Upper lobe of left lung (tissue), 4 donors: ENCODE results near the gene ADCY3.

ENCODE experiments used
- CTCF ChIP-seq, 6 experiments: fragments of 450-650 bp in 4 of 6; fragments of 200-600 bp in 2 of 6; sonication (generic) in 2 of 6; IDR thresholded peaks; one replicate each; pipeline ENCODE4 v1.5.1; 2016 to 2019; ENCODE audit warnings: antibody characterized with exemption in 6 of 6
- EP300 ChIP-seq, 4 donors: sonication (generic); formaldehyde crosslinking; IDR thresholded peaks; one replicate each; pipeline ENCODE4 v1.5.1; 2017; ENCODE audit warnings: antibody characterized with exemption in 4 of 4, control low read depth in 2 of 4
- POLR2A ChIP-seq, 4 donors: fragments of 450-650 bp; IDR thresholded peaks; one replicate each; pipeline ENCODE4 v1.5.1; 2016 to 2017; ENCODE audit warnings: antibody characterized with exemption in 4 of 4, mild to moderate bottlenecking in 2 of 4
- POLR2AphosphoS5 ChIP-seq, 2 donors: sonication (generic); formaldehyde crosslinking; IDR thresholded peaks; one replicate each; pipeline ENCODE4 v1.5.1; 2017; ENCODE audit warnings: antibody characterized with exemption in 2 of 2

DNA sequence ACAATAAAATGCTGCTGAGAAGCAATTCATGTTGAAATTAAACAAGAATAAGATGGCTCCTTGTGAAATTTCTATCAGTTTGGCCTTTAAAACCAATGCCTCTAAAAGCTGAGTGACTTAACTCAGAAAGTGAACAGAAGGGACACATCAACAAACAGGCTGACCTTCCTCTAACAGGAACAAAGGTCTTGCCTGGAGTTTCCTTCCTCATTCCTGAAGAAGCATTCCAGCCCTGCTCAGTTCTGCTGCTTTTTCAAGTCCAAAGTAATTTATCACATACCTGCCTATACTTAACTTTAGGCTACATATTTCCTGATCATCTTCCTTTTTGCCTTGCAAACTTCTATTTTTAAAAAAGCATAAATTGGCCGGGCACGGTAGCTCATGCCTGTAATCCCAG is 140.9 kb downstream of the ADCY3 start:
- TF ChIP-seq CTCF (IDR thresholded peaks at IDR 0.05): no peak
- TF ChIP-seq POLR2A (IDR thresholded peaks at IDR 0.05): no peak
- TF ChIP-seq EP300 (IDR thresholded peaks at IDR 0.05): no peak
- no peak for TF ChIP-seq POLR2AphosphoS5 (IDR thresholded peaks at IDR 0.05)
